Measurements from ENCODE around the gene COL6A1.

DNA sequence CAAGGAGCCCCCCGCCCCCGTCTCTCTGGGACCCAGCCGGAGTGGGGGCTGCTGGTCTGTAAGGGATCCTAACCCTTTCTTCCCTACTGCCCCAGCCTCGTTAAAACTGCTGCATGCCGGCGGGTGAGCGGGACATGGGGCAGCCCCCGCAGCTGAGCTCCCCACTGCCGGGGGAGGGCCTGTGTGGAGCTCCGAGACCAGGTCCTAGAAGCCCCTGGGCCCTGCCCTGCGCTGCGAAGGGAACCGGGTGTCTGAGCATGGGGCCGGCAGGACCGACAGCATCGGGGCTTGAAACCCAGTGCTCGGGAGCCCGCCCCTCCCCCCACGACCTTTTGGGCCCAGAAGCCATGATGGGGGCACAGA lies 9.2 kb upstream of the COL6A1 start:
- TF ChIP-seq, protein P1, sequence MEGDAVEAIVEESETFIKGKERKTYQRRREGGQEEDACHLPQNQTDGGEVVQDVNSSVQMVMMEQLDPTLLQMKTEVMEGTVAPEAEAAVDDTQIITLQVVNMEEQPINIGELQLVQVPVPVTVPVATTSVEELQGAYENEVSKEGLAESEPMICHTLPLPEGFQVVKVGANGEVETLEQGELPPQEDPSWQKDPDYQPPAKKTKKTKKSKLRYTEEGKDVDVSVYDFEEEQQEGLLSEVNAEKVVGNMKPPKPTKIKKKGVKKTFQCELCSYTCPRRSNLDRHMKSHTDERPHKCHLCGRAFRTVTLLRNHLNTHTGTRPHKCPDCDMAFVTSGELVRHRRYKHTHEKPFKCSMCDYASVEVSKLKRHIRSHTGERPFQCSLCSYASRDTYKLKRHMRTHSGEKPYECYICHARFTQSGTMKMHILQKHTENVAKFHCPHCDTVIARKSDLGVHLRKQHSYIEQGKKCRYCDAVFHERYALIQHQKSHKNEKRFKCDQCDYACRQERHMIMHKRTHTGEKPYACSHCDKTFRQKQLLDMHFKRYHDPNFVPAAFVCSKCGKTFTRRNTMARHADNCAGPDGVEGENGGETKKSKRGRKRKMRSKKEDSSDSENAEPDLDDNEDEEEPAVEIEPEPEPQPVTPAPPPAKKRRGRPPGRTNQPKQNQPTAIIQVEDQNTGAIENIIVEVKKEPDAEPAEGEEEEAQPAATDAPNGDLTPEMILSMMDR (conservative IDR thresholded peaks at IDR 0.05 in 1 of 2, IDR thresholded peaks at IDR 0.05 in 1 of 2; ENCODE audit: low read depth in 1 of 2, low read length in 2 of 2), result no peak
- no peak for TF ChIP-seq EZH2 (IDR thresholded peaks at IDR 0.05; ENCODE audit: low read length, missing control alignments)
